ENCODE results near the gene ELN.
"Not testable (repeated sequence)": the region's sequence is repeated elsewhere in the genome, so short reads cannot be mapped to it uniquely, and the experiment has no call there.

Gene ELN

GRCh38 chr7:74002474-74003017 is 25.4 kb upstream of the ELN start:
- no peak for DNase-seq

GRCh38 chr7:74003621-74004020 is 24.4 kb upstream of the ELN start:
- DNase-seq, result no peak

GRCh38 chr7:74006032-74006431 is 21.9 kb upstream of the ELN start:
- no peak for DNase-seq

GRCh38 chr7:74006451-74007241 is 21.3 kb upstream of the ELN start:
- no peak for DNase-seq

- DNase-seq, result no peak
These were observed 20.8 kb upstream of the ELN start for GRCh38 chr7:74007242-74007567.

- DNase-seq, result no peak
These were observed 19.3 kb upstream of the ELN start for GRCh38 chr7:74008687-74009086.

GRCh38 chr7:74009719-74010118 is 18.3 kb upstream of the ELN start:
- no peak for DNase-seq

- DNase-seq, result no peak
These were observed 17.6 kb upstream of the ELN start for GRCh38 chr7:74010407-74010806.

GRCh38 chr7:74011421-74011820 is 16.6 kb upstream of the ELN start:
- DNase-seq, result not testable (repeated sequence)

- no peak for DNase-seq
These were observed 15.1 kb upstream of the ELN start for GRCh38 chr7:74012842-74013249.

GRCh38 chr7:74013539-74014272 is 14.3 kb upstream of the ELN start:
- no peak for DNase-seq

GRCh38 chr7:74014931-74015330 is 13.0 kb upstream of the ELN start:
- DNase-seq, result no peak

GRCh38 chr7:74015670-74016069 is 12.3 kb upstream of the ELN start:
- DNase-seq, result no peak

- no peak for DNase-seq
These were observed 10.8 kb upstream of the ELN start for GRCh38 chr7:74017125-74017524.

- DNase-seq, result no peak
These were observed 9.6 kb upstream of the ELN start for GRCh38 chr7:74018246-74018895.

GRCh38 chr7:74019149-74019548 is 8.8 kb upstream of the ELN start:
- no peak for DNase-seq

GRCh38 chr7:74020390-74020789 is 7.6 kb upstream of the ELN start:
- no peak for DNase-seq

- no peak for DNase-seq
These were observed 6.2 kb upstream of the ELN start for GRCh38 chr7:74021546-74022320.

GRCh38 chr7:74022507-74022906 is 5.5 kb upstream of the ELN start:
- DNase-seq, result no peak

- DNase-seq, result no peak
These were observed 4.9 kb upstream of the ELN start for GRCh38 chr7:74023092-74023536.

- no peak for DNase-seq
These were observed 4.2 kb upstream of the ELN start for GRCh38 chr7:74023786-74024185.

GRCh38 chr7:74025146-74025545 is 2.8 kb upstream of the ELN start:
- DNase-seq, result no peak

GRCh38 chr7:74025730-74026129 is 2.2 kb upstream of the ELN start:
- no peak for DNase-seq
